Measurements from ENCODE around the gene G6PC3. TPM values are rescaled to one million over a fixed set of nuclear protein-coding genes. Genes with fewer than 3 reads are reported as not detected.

Gene G6PC3
- total and polyA plus RNA-seq, 3 donors from 2014 or later, result 58.0 to 109 (median 85.5) TPM

DNA sequence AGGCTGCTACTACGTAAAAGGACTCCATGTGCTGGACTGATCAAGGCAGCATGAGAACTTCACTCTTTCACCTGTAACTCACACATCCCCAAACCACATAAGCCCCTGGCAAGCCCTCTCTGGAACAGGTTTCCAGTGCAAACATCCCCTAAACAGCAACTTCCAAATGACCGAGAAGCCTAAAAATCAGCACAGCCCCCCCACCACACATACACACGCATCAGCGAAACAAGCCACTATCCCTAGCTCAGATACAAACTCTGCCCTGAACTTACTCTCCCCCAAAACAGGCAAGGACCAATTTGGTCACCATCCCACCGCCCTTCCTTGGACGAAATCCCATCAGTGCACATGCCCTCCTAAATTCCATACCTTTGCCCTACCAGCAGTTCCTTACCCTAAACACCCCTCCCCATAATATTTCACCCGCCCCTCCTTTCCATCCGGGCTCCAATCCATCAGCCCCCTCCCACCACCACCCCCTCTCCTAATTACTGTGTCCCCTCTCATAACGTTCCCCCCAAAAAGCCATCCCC, 4.8 kb upstream of the G6PC3 start:
- peak overlapping the region; percentile 96 to 97 for H3K27ac ChIP-seq
- H3K27me3 ChIP-seq, result no peaks in the 10 kb centered on the region
- H3K36me3 ChIP-seq (ENCODE audit: low read depth, missing control alignments), result no peaks in the 10 kb centered on the region
- intact Hi-C loops (cut with DNase I; ENCODE audit: low total_unique reads), result loop anchor here (10.0 kb wide), 1 partner anchor 49 kb away; no protein-coding TSS in a partner anchor
- TF ChIP-seq, protein P1, sequence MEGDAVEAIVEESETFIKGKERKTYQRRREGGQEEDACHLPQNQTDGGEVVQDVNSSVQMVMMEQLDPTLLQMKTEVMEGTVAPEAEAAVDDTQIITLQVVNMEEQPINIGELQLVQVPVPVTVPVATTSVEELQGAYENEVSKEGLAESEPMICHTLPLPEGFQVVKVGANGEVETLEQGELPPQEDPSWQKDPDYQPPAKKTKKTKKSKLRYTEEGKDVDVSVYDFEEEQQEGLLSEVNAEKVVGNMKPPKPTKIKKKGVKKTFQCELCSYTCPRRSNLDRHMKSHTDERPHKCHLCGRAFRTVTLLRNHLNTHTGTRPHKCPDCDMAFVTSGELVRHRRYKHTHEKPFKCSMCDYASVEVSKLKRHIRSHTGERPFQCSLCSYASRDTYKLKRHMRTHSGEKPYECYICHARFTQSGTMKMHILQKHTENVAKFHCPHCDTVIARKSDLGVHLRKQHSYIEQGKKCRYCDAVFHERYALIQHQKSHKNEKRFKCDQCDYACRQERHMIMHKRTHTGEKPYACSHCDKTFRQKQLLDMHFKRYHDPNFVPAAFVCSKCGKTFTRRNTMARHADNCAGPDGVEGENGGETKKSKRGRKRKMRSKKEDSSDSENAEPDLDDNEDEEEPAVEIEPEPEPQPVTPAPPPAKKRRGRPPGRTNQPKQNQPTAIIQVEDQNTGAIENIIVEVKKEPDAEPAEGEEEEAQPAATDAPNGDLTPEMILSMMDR (IDR thresholded peaks at IDR 0.05), result no peak
- TF ChIP-seq POLR2A (IDR thresholded peaks at IDR 0.05), result no peak
- H3K9me3 ChIP-seq, result no peaks in the 10 kb centered on the region
- H3K4me1 ChIP-seq, result peaks cover 19% of the 10 kb centered on the region
- 2% methylated on average over 9 of the region's 9 CpGs for WGBS, 2 donors
- peak overlapping the region; percentile 84 to 88 for H3K4me3 ChIP-seq
- DNase-seq, result no peak

DNA sequence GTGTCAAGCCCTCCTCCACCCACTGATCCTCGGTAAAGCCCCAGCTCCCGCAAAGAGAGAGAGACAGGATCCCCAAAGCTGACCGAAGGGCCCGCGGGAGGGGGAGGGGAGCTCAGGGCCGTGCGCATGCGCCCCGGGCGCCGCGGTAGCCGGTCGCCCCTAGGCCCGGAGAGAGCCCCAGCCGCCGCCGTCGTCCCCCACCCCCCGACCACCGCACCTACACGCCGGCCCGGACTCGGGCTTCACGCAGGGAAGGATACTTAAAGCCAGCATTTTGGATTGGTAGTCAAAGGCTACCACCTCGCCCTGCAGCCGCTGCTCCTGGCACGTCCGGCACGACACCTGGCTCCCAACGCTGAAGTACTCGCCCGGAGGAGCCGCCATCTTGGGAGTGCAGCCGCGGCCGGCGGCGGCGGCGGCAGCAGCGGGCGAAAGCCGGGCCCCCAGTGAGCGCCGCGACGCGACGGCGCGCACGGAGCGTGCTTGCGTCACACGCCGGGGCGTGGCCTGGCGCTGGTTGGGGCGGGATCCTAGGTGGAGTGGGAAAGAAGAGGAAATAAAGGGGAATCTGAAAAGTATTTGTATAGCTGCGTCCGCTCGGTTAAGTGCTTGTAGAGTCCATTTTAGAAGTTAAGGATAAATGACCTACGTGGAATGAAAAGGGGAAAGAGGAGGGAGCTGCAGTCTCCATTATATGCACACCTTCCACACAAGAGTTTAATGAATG, 4.2 kb upstream of the G6PC3 start, which contains the start of gene LSM12:
Gene LSM12, minus strand, starts transcription at position 468 of the 727 bp plus-strand sequence. Its CDS starts 84 bp downstream, at position 384.
- intact Hi-C loops (cut with DNase I; ENCODE audit: low total_unique reads), result loop anchor here (10.0 kb wide), 1 partner anchor 48 kb away; no protein-coding TSS in a partner anchor
- WGBS, 2 donors, result 0 to 1% methylated on average over 29 to 61 of the region's 65 CpGs

DNA sequence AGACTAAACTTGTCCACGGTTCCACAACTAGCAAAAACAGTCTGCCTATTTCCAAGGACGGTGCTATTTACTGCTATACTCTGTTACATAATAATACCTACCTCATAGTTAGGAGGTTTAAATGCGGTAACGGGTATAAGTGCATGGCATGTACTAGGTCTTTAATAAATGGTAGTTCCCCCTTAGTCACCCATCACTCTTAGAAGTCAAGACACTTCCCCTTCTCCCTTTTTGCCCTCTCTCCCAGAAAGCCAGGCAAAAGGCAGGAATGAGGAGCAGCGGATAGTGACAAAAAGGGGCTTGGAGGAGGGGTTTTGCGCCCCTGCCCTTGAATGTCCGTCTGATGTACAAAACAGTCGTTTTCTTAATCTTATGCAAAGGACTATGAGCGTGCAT, 3.0 kb upstream of the G6PC3 start:
- H3K9me3 ChIP-seq, result no peaks in the 10 kb centered on the region
- no peak for DNase-seq
- no peaks in the 10 kb centered on the region for H3K36me3 ChIP-seq (ENCODE audit: low read depth, missing control alignments)
- no peak for TF ChIP-seq POLR2A (IDR thresholded peaks at IDR 0.05)
- TF ChIP-seq, protein P1 (IDR thresholded peaks at IDR 0.05), result no peak
- WGBS, 2 donors, result 58 to 60% methylated on average over 9 of the region's 9 CpGs
- peaks cover 27% of the 10 kb centered on the region for H3K4me1 ChIP-seq
- no peaks in the 10 kb centered on the region for H3K27me3 ChIP-seq
- H3K27ac ChIP-seq, result no peak overlapping the region
- intact Hi-C loops (cut with DNase I; ENCODE audit: low total_unique reads), result loop anchor here (10.0 kb wide), 1 partner anchor 47 kb away; no protein-coding TSS in a partner anchor
- H3K4me3 ChIP-seq, result peak overlapping the region in 1 of 2 donors; percentile 88

More for the DNA sequence above, 4.2 kb upstream of the G6PC3 start, which contains the start of gene LSM12:
- no peaks in the 10 kb centered on the region for H3K27me3 ChIP-seq
- H3K9me3 ChIP-seq, result no peaks in the 10 kb centered on the region
- TF ChIP-seq, protein P1 (IDR thresholded peaks at IDR 0.05), result no peak
- TF ChIP-seq POLR2A (IDR thresholded peaks at IDR 0.05), result peak; percentile 13
- peak within 1 kb of the TSS; percentile 96 to 97 for H3K27ac ChIP-seq
- H3K36me3 ChIP-seq (ENCODE audit: low read depth, missing control alignments), result no peaks in the 10 kb centered on the region
- H3K4me3 ChIP-seq, result peak within 1 kb of the TSS; percentile 84 to 88
- DNase-seq, result peak; percentile 88
- H3K4me1 ChIP-seq, result peaks cover 22% of the 10 kb centered on the region

DNA sequence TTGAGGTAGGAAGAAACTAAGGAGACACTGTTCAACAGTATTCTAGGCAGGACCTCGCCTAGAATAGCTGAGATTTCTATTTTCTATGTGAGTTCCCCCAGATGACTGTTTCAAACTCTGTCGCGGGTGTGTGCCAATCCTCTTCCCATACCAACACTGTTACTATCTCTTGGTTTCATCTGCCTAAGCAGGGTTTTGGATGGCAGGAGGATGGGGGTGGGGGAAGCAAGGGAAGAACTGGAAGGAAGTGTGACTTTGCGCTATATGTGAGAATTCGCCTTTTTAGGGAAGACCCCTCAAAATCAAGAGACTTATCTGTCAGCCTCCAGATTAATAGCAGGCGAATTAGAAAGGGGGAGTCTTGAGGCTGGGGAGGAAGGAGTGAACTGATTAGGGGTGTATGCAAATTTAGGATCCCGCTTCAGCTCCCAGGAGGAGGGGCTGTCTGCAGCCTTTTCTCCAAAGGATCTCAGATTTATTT, 521 bp upstream of the G6PC3 start:
- Histone ChIP-seq H3K9me3 (no peaks in the 10 kb centered on the region), H3K4me1 (peaks cover 25% of the 10 kb centered on the region), H3K36me3 (ENCODE audit: low read depth, missing control alignments) (no peaks in the 10 kb centered on the region), H3K4me3 (peak overlapping the region; percentile 76 to 78), H3K27me3 (no peaks in the 10 kb centered on the region), H3K27ac (peak overlapping the region; percentile 36 to 87)
- 14 to 15% methylated on average over 7 of the region's 7 CpGs for WGBS, 2 donors
- DNase-seq, result no peak
- TF ChIP-seq, protein P1 (IDR thresholded peaks at IDR 0.05), result no peak
- no peak for TF ChIP-seq POLR2A (IDR thresholded peaks at IDR 0.05)
- intact Hi-C loops (cut with DNase I; ENCODE audit: low total_unique reads), result loop anchor here (10.0 kb wide), 1 partner anchor 45 kb away; no protein-coding TSS in a partner anchor
